ENCODE data around the gene KDR.

KDR gene

DNA sequence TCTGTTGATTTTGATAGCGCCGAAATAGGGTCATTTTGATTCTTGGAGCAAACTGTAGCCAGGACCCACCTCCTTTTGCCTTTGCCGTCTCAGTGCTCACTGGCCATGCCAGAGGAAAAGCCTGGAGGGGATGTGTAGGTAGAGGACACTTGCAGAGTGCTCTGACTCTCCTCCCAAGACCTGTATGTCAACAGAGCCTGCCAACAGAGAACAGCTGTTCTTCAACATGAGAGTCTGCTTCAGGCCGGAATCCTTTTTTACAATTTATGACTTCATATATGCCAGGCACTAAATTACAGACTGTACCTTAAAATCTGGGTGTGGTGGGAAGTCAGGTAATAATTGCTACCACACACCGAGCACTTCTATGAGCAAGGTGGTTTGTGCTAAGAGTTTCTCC is 94.2 kb downstream of the KDR start:
- DNase-seq (ENCODE audit: low read depth in 2 of 2, low spot score in 1 of 2), result no peak

DNA sequence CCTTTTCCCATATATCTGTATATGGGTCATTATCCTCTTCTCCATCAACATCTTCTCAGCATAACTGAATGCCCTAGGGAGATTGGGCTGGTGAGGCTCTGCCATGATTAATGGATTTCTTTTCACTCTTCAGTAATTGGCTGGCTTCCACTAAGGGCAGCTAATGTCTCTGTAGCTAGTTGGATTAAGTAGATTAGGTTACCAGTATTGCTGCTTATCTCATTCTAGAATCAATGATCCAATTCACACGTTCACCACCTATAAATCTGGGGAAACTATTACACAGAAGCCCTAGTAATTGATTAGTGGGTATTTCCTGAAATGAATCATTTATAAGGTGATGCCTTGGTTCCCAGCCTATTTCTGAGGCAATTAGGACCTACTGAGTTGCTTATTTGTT is 94.8 kb downstream of the KDR start:
- no peak for DNase-seq (ENCODE audit: low read depth in 2 of 2, low spot score in 1 of 2)

DNA sequence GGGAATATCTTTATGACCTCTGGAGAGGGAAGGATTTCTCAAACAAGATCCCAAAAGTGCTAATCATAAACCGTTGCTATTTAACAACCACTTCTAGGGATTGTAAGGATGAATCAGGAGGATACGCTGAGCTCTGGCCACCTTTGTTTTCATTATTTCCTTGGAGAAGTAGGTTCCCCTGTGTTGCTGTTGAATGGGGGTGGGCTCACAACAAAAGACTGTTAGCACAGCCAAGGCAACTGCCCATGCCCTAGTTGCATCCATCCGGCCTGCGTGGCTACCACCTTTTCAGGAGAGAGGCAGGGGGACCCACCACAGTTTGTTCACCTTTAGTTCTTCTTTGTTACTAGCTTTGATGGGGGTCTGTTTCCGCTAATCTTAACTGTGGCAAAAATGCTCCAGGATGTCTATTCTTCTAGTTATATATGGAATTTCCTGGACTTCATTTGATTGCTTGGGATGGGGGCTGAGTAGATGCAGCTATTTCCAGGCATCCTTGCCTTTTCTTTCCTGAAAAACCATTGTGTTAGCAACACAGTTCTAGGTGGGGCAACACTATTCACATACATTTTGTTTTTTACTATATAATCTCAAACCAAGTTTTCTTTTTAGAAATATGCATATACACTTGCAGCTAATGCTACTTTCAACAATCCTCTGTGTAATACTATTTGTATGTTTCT is 95.4 kb downstream of the KDR start:
- no peak for DNase-seq (ENCODE audit: low read depth in 2 of 2, low spot score in 1 of 2)

DNA sequence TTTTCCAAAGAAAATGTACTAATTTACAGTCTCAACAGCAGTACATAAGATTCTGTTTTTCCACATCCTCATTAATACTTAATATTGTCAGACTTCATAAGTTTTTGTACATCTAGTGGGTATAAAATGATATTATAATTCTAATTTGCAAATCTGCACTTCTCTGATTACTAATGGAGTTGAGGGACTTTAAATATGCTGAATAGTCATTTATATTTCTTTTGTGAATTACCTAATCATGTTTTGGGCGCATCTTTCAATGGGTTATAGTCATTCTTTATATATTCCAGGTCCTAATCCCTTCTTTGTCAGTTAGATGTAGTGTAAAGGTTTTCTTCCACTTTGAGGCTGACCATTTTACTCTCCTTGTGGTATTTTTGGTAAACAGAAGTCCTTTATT is 96.1 kb downstream of the KDR start:
- no peak for DNase-seq (ENCODE audit: low read depth in 2 of 2, low spot score in 1 of 2)

Measured in stimulated activated CD8-positive, alpha-beta memory T cell treated with anti-CD3 and anti-CD28 coated beads, Interleukin-4, amount 100 ng/mL, for 1 hour (primary cell).